ENCODE data around the gene BLID. TPM values are rescaled to one million over a fixed set of nuclear protein-coding genes. Genes with fewer than 3 reads are reported as not detected.

BLID gene
- total and polyA plus RNA-seq, 8 donors = 0.55 to 0.79 TPM; not detected in 6

DNA sequence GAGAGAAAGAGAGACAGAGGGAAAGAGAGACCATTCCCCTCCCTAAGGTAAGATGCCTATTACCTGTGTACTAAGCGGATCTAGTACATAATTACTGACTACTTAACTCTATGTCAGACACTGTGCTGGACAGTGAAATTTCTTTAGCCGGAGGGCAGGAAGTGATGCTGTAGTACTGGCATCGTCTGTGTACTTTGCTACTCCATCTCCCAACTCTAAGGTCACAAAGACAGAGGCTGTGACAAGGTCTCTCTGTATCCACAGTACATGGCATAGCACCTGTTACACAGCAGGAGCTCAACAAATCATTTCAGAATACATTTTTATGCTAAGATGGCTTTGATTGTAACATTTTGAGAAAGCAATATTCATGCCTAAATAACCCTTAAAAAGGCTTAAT is 9.0 kb downstream of the BLID start:
- intact Hi-C loops (cut with DNase I) = no loop called here
- no peak overlapping the region for H3K4me3 ChIP-seq
- peaks cover 0 to 15% of the 10 kb centered on the region in 2 donors for H3K27me3 ChIP-seq
- H3K27ac ChIP-seq = no peak overlapping the region
- TF ChIP-seq, protein P1, sequence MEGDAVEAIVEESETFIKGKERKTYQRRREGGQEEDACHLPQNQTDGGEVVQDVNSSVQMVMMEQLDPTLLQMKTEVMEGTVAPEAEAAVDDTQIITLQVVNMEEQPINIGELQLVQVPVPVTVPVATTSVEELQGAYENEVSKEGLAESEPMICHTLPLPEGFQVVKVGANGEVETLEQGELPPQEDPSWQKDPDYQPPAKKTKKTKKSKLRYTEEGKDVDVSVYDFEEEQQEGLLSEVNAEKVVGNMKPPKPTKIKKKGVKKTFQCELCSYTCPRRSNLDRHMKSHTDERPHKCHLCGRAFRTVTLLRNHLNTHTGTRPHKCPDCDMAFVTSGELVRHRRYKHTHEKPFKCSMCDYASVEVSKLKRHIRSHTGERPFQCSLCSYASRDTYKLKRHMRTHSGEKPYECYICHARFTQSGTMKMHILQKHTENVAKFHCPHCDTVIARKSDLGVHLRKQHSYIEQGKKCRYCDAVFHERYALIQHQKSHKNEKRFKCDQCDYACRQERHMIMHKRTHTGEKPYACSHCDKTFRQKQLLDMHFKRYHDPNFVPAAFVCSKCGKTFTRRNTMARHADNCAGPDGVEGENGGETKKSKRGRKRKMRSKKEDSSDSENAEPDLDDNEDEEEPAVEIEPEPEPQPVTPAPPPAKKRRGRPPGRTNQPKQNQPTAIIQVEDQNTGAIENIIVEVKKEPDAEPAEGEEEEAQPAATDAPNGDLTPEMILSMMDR (IDR thresholded peaks at IDR 0.05) = no peak
- H3K9me3 ChIP-seq = no peaks in the 10 kb centered on the region
- H3K36me3 ChIP-seq = no peaks in the 10 kb centered on the region
- DNase-seq (no peak), ATAC-seq (no peak)
- H3K4me1 ChIP-seq = no peaks in the 10 kb centered on the region

DNA sequence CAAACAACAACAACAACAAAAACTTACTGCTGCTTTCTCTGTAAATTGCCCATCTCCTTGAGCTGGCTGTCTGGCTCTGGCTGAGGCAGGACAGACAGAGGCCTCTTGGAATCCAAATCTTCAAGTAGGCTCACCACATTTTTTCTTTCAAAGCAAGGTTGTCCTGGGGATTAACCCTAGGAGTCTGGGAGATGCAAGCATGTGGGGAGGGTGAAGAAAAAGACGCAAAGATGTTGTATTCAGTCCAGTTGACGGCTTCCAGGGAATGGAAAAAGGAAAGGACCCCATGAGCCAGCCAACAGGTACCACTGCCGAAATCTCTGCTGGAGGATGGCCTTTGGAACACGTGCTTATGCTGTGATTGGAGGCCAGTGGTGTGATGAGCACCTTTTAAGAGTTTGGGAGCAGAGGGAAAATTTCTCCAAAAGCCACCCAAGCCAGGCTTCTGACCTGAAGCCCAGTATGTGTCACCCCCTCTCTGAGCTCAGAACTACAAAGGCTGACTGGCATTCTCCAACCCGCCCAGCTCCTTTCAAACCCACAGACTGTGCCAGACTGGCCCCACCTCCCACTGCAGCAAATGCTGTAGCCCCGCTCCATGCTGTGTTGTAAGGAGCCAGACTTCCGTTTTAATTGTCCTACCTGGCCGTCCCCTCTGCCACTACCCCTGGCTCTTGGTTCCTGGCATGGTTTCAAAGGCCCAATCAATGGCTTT is 10.8 kb downstream of the BLID start:
- no peak overlapping the region for H3K4me3 ChIP-seq
- peaks cover 9 to 34% of the 10 kb centered on the region in 2 donors for H3K27me3 ChIP-seq
- no peak for DNase-seq
- no peak for ATAC-seq
- H3K9me3 ChIP-seq = no peaks in the 10 kb centered on the region
- TF ChIP-seq, protein P1 (IDR thresholded peaks at IDR 0.05) = no peak
- intact Hi-C loops (cut with DNase I) = no loop called here
- no peak overlapping the region for H3K27ac ChIP-seq
- H3K4me1 ChIP-seq = peaks cover 0 to 11% of the 10 kb centered on the region in 2 donors
- H3K36me3 ChIP-seq = no peaks in the 10 kb centered on the region

DNA sequence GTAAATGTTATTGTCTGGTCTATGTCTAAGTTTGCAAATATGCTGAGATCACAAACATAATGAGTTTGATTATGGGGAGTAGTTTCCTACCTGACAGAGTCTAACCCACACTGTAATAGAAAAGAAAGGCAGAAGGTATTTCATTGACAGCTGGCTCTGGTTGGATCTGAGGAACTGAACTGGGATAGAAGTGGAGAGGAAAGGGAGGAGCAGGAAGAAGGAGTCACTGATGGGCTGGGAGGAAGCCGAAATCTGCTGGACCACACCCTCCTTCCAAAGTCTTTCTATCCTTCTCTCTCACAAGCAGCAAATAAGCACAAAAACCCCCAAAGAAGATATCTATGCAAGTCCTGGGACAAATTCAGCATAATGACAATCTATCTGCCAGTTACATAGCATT is 11.7 kb downstream of the BLID start:
- DNase-seq = no peak
- ATAC-seq = no peak
- no peak overlapping the region for H3K4me3 ChIP-seq
- intact Hi-C loops (cut with DNase I) = no loop called here
- H3K27me3 ChIP-seq = peaks cover 15 to 42% of the 10 kb centered on the region in 2 donors
- TF ChIP-seq, protein P1 (IDR thresholded peaks at IDR 0.05) = no peak
- no peak overlapping the region for H3K27ac ChIP-seq
- H3K4me1 ChIP-seq = peaks cover 0 to 11% of the 10 kb centered on the region in 2 donors
- no peaks in the 10 kb centered on the region for H3K36me3 ChIP-seq
- H3K9me3 ChIP-seq = no peaks in the 10 kb centered on the region

DNA sequence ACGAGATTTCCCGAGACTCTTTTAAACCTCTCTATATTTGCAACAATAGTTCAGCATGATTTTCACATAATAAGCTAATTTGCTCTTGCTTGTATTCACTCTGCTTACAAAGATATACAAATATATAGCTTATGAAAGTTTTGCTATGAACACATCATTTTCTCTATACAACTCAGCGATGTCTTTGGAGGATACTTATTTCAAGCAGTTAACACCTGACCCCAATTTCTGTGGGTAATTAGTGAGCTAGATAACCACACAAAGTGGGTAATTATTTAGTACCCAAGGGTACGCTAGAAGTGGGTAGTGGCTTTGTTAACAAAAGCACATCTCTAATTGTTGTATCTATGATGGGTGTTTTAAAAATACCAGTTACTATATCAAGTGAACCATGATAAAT is 12.3 kb downstream of the BLID start:
- TF ChIP-seq, protein P1 (IDR thresholded peaks at IDR 0.05) = no peak
- intact Hi-C loops (cut with DNase I) = no loop called here
- no peak overlapping the region for H3K27ac ChIP-seq
- DNase-seq (no peak), ATAC-seq (no peak)
- H3K9me3 ChIP-seq = no peaks in the 10 kb centered on the region
- H3K36me3 ChIP-seq = no peaks in the 10 kb centered on the region
- H3K27me3 ChIP-seq = peaks cover 15 to 48% of the 10 kb centered on the region in 2 donors
- H3K4me3 ChIP-seq = no peak overlapping the region
- peaks cover 0 to 11% of the 10 kb centered on the region in 2 donors for H3K4me1 ChIP-seq

DNA sequence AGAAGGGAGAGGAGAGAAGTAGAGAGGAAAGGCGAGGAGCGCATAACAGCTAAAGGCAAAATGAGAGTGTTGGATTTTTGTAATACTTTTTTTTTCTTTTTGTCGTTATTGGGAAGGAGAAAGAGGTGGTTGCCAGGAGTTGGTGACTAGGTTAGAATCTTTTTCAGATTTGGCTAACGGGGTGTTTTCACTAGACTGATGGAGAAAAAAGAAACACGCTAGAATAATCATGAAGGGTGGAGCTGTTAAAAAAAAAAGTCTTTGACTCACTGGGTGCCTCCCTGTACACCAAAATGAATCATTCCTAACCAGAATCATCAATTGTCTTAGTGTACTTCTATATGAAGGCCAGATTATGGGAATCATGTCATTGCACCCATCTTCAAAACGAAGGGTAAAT is 12.7 kb downstream of the BLID start:
- H3K27ac ChIP-seq = no peak overlapping the region
- intact Hi-C loops (cut with DNase I) = no loop called here
- ATAC-seq (no peak), DNase-seq (no peak)
- peaks cover 15 to 53% of the 10 kb centered on the region in 2 donors for H3K27me3 ChIP-seq
- H3K4me3 ChIP-seq = no peak overlapping the region
- TF ChIP-seq, protein P1 (IDR thresholded peaks at IDR 0.05) = no peak
- H3K9me3 ChIP-seq = no peaks in the 10 kb centered on the region
- H3K4me1 ChIP-seq = peaks cover 0 to 11% of the 10 kb centered on the region in 2 donors
- H3K36me3 ChIP-seq = no peaks in the 10 kb centered on the region
